Hepatocyte (in vitro differentiated cells): Measurements from ENCODE around the gene FN1. TPM values are rescaled to one million over a fixed set of nuclear protein-coding genes. Genes with fewer than 3 reads are reported as not detected.

Experiments
- DNase-seq: peaks from one replicate; pipeline ENCODE4 v3.0.0-alpha.2; 2016; ENCODE audit warnings: low spot score
- H2AFZ ChIP-seq: fragments of 200-600 bp; sonication (generic); 2 replicates; pipeline ENCODE4 v1.6.0; 2016; ENCODE audit warnings: antibody characterized with exemption, mild to moderate bottlenecking
- H3K27ac ChIP-seq: fragments of 200-600 bp; sonication (generic); 2 replicates; pipeline ENCODE4 v1.5.1; 2016; ENCODE audit warnings: mild to moderate bottlenecking
- H3K27me3 ChIP-seq: fragments of 200-600 bp; sonication (generic); 2 replicates; pipeline ENCODE4 v1.6.1; 2016
- H3K36me3 ChIP-seq: fragments of 200-600 bp; sonication (generic); replicated peaks from 2 replicates; pipeline ENCODE4 v1.5.1; 2016; ENCODE audit warnings: low read depth; ENCODE audit not compliant: insufficient read depth
- H3K4me1 ChIP-seq: fragments of 200-600 bp; sonication (generic); 2 replicates; pipeline ENCODE4 v1.5.1; 2016; ENCODE audit warnings: mild to moderate bottlenecking, moderate library complexity; ENCODE audit not compliant: insufficient read depth
- H3K4me2 ChIP-seq: fragments of 200-600 bp; sonication (generic); 2 replicates; pipeline ENCODE4 v1.6.0; 2016
- H3K4me3 ChIP-seq: fragments of 200-600 bp; sonication (generic); 2 replicates; pipeline ENCODE4 v1.5.1; 2016; ENCODE audit warnings: mild to moderate bottlenecking
- H3K79me2 ChIP-seq: fragments of 200-600 bp; sonication (generic); 2 replicates; pipeline ENCODE4 v1.6.0; 2017; ENCODE audit warnings: mild to moderate bottlenecking
- H3K9me2 ChIP-seq: fragments of 200-600 bp; sonication (generic); replicated peaks from 2 replicates; pipeline ENCODE4 v1.6.0; 2017; ENCODE audit warnings: mild to moderate bottlenecking; ENCODE audit not compliant: insufficient read depth
- H3K9me3 ChIP-seq: fragments of 200-600 bp; sonication (generic); 2 replicates; pipeline ENCODE4 v1.5.1; 2016; ENCODE audit warnings: low read depth, mild to moderate bottlenecking
- H4K20me1 ChIP-seq: fragments of 200-600 bp; sonication (generic); 2 replicates; pipeline ENCODE4 v1.6.0; 2016; ENCODE audit warnings: mild to moderate bottlenecking; ENCODE audit not compliant: insufficient read depth, poor library complexity, severe bottlenecking
- CTCF ChIP-seq: fragments of 200-600 bp; sonication (generic); IDR thresholded peaks from 2 replicates; pipeline ENCODE4 v1.5.1; 2016; ENCODE audit warnings: antibody characterized with exemption, mild to moderate bottlenecking; ENCODE audit not compliant: poor library complexity
- EZH2 ChIP-seq: fragments of 200-600 bp; sonication (generic); IDR thresholded peaks from 2 replicates; pipeline ENCODE4 v1.6.1; 2016; ENCODE audit warnings: antibody characterized with exemption, mild to moderate bottlenecking, borderline replicate concordance
- EZH2phosphoT487 ChIP-seq: fragments of 200-600 bp; sonication (generic); IDR thresholded peaks from one replicate; pipeline ENCODE4 v1.6.1; 2018; ENCODE audit warnings: antibody characterized with exemption, mild to moderate bottlenecking, low read depth, moderate library complexity; ENCODE audit not compliant: unreplicated experiment, severe bottlenecking
- WGBS: methylation state at CpG from one replicate; pipeline ENCODE4 v1.1.6; 2016; ENCODE audit warnings: low lambda C conversion rate; ENCODE audit errors: missing lambda C conversion rate; 5-methylcytosine and 5-hydroxymethylcytosine counted together
- polyA plus RNA-seq: library from polyadenylated mRNA; unstranded; fragments of >200 nt; fragmentation: Nextera tagmentation; extraction: Ambion mirVana; gene quantifications from 2 replicates; pipeline ENCODE4 v1.2.1, GENCODE V29; 2016
- total RNA-seq: library from RNA; depleted of rRNA; stranded (reverse); fragments of >200 nt; gene quantifications from 2 replicates; pipeline ENCODE4 v1.2.3, GENCODE V29; 2014

FN1 gene
- total and polyA plus RNA-seq, 2 experiments from 2014 or later = 1,650 to 3,020 TPM

DNA sequence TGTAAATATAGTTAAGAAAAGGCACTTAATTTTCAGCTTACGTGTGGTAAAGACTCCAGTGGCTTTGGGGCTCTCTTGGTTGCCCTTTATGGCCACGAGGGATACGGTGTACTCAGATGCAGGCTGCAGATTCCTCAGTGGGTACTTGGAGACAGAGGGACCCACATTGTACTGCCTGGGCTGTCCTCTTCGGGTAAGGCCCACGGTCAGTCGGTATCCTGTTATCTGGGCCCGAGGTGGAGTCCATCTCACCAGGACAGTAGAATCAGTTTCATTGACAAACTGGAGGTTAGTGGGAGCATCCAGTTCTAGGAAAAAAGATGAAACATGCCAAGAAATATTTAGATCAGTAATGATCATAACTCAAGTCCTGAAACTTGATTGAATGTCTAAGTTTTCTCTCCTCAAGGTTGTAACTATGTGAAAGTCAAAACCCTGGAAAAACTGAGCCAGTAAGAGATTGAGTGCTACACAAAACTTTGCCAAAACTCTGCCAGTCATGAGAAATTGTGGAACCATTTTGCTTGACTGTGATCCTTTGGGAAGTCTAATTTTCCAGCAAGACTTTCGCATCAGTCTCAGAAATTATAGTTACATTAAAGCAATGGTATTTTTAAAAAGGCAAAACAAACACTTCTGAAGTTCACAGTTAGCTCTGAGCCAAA is 31.4 kb downstream of the FN1 start:
- 84% methylated on average over 8 of the region's 8 CpGs for WGBS
- no peaks in the 10 kb centered on the region for H4K20me1 ChIP-seq
- H2AFZ ChIP-seq = no peak overlapping the region
- H3K79me2 ChIP-seq = peaks cover 4% of the 10 kb centered on the region
- DNase-seq = no peak
- H3K27ac ChIP-seq = no peak overlapping the region
- no peak overlapping the region for H3K4me3 ChIP-seq
- H3K9me2 ChIP-seq = no peaks in the 10 kb centered on the region
- H3K27me3 ChIP-seq = no peaks in the 10 kb centered on the region
- H3K36me3 ChIP-seq = peaks cover 6% of the 10 kb centered on the region
- no peaks in the 10 kb centered on the region for H3K4me1 ChIP-seq
- H3K4me2 ChIP-seq = no peak overlapping the region
- TF ChIP-seq EZH2phosphoT487 (no peak), EZH2 (no peak), CTCF (no peak)
- H3K9me3 ChIP-seq = no peaks in the 10 kb centered on the region

DNA sequence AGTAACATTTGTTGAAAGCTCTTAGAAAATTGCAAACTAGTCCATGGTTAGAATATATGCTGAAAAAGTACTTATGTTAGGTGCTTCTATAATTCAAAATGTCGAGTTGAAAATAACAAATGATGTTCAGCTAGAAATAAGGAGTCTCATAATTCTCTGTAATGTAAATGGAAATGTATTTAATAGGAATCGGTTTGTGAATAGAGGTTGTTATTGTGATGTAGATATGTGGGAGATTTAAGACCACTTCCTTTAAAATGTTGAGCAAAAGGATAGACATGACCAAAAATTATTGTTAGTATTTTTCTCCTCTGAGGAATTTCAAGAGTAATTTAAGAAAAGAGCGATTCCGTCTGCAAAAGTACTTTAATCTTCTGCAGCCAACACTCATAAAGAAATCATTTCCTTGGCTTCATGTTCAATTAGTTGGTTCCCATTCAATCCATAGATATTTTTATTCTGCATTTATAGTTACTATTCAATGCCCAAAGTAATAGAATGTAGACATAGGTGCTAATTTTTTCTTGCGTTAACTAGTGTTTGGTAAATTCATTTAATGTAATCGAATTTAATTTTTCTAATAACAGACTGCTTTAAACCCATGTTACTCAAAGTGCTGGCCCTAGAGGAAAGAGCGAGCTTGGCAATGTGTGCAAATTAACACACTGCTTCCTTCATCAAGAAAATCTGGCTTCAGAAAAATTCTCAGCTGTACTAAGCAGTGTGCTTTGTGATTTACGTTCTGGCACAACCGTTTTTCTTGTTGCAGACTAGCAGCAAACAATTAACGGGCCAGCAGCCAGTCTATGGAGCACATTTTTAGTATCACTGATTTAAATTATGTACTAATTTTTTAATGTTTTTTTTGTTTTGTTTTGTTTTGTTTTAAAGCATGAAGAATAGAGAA is 32.2 kb downstream of the FN1 start:
- H3K27ac ChIP-seq = no peak overlapping the region
- no peak for TF ChIP-seq CTCF
- H3K9me3 ChIP-seq = no peaks in the 10 kb centered on the region
- H3K4me1 ChIP-seq = no peaks in the 10 kb centered on the region
- H3K9me2 ChIP-seq = no peaks in the 10 kb centered on the region
- no peaks in the 10 kb centered on the region for H4K20me1 ChIP-seq
- WGBS = 90% methylated on average over 10 of the region's 10 CpGs
- H3K79me2 ChIP-seq = peaks cover 4% of the 10 kb centered on the region
- no peak overlapping the region for H2AFZ ChIP-seq
- H3K27me3 ChIP-seq = no peaks in the 10 kb centered on the region
- no peak overlapping the region for H3K4me2 ChIP-seq
- H3K36me3 ChIP-seq = peaks cover 8% of the 10 kb centered on the region
- no peak for DNase-seq
- H3K4me3 ChIP-seq = no peak overlapping the region

DNA sequence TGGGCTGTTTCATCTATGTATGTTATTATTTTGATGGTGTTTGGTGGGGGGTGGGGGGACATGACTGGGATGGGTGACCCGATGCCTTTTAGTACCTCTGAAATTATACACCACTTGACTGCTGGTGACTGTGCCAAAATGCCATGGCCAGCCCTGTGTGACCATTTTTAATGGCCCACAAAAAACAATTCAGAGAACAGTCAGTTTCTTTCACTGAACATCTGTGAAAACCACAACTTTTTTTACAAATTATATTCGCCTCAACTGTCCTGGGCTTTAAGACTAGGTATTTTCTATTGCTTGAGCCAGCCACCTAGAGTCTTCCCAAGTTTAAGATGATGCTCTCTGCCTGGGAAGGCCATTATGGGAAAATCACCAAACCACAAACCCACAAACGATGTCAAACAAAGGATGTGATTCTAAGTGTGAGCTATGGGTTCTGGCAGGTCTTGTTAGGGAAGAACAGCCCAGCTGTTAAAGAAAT is 33.9 kb downstream of the FN1 start:
- peaks cover 4% of the 10 kb centered on the region for H3K79me2 ChIP-seq
- H3K9me3 ChIP-seq = no peaks in the 10 kb centered on the region
- H3K4me1 ChIP-seq = no peaks in the 10 kb centered on the region
- no peak overlapping the region for H3K4me2 ChIP-seq
- WGBS = 83% methylated on average over 3 of the region's 3 CpGs
- no peak for TF ChIP-seq EZH2phosphoT487
- no peak for TF ChIP-seq CTCF
- TF ChIP-seq EZH2 = no peak
- no peak for DNase-seq
- no peak overlapping the region for H2AFZ ChIP-seq
- no peaks in the 10 kb centered on the region for H3K27me3 ChIP-seq
- H3K4me3 ChIP-seq = no peak overlapping the region
- H3K9me2 ChIP-seq = no peaks in the 10 kb centered on the region
- H4K20me1 ChIP-seq = no peaks in the 10 kb centered on the region
- H3K36me3 ChIP-seq = peaks cover 4% of the 10 kb centered on the region
- no peak overlapping the region for H3K27ac ChIP-seq
